Brain microvascular endothelial cell (primary cell): Measurements from ENCODE around the gene TRIM71.
"Not testable (repeated sequence)": the region's sequence is repeated elsewhere in the genome, so short reads cannot be mapped to it uniquely, and the experiment has no call there.

Source experiments
- DNase-seq: peaks from one replicate; pipeline ENCODE4 v3.0.0-alpha.2; 2020
- H3K27ac ChIP-seq: fragments of 250-450 bp; sonication (Bioruptor Pico); 2 replicates; pipeline ENCODE4 v1.5.1; 2020; ENCODE audit warnings: mild to moderate bottlenecking, moderate library complexity
- H3K27me3 ChIP-seq: fragments of 250-450 bp; sonication (Bioruptor Pico); replicated peaks from 2 replicates; pipeline ENCODE4 v1.5.1; 2020; ENCODE audit warnings: mild to moderate bottlenecking
- H3K36me3 ChIP-seq: fragments of 250-450 bp; sonication (Bioruptor Pico); replicated peaks from 2 replicates; pipeline ENCODE4 v1.5.1; 2020; ENCODE audit warnings: mild to moderate bottlenecking
- H3K4me3 ChIP-seq: 2 replicates; pipeline ENCODE4 v1.5.1; 2011; ENCODE audit warnings: low read depth, mild to moderate bottlenecking, control low read depth, low read length, moderate library complexity
- in situ Hi-C: cut with HindIII; loops from 2 replicates; pipeline ENCODE4 v1.10.0; 2017; ENCODE audit warnings: low sequenced_read_pairs, low pct_ligation_motif_present
- TF ChIP-seq, protein P1 (sequence below): IDR thresholded peaks from 2 replicates; pipeline ENCODE4 v1.5.1; 2011; ENCODE audit warnings: low read depth, mild to moderate bottlenecking, moderate library complexity, low read length, control low read depth, inconsistent platforms; ENCODE audit errors: missing control alignments

The TRIM71 gene

DNA sequence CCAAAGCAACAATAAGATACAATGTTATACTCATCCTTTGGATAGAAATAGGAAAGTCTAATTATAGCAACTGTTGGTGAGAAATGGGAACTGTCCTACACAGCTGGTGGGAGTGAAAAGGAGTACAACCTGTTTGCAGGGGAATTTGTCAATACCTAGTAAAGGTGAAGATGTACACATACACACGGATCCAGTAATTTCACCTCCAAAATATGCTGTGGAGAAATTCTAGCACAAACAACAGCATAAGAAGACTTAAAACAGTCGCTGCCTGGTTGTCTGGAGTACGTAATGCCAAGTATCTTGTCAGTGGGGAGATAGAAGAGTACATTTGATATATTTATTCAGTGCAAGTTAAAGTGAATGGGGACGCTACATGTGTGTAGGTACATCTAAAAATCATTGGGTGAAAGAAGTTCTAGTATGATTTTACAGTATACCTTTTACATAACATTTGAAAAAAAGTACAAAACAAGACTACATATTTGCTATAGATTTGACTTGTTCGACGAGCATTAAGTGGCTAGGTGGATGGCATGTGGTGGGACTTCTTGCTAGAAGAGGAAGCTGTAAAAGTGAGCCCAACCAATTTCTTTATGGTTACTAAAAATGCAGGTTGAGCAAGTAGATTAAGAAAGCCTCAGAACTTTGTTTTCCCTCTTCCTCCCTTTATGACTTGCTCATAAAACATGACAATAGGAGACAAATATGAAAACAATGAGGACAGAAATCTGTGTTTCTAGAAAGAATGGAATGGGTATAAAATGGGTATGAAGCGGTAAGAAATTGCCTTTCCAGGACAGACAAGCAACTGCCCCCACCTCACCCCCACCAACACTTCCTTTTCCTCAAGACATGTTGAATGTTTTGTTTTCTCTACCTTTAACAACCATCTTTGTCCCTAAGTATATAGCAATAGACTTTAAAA is 83.5 kb downstream of the TRIM71 start:
- TF ChIP-seq, protein P1, sequence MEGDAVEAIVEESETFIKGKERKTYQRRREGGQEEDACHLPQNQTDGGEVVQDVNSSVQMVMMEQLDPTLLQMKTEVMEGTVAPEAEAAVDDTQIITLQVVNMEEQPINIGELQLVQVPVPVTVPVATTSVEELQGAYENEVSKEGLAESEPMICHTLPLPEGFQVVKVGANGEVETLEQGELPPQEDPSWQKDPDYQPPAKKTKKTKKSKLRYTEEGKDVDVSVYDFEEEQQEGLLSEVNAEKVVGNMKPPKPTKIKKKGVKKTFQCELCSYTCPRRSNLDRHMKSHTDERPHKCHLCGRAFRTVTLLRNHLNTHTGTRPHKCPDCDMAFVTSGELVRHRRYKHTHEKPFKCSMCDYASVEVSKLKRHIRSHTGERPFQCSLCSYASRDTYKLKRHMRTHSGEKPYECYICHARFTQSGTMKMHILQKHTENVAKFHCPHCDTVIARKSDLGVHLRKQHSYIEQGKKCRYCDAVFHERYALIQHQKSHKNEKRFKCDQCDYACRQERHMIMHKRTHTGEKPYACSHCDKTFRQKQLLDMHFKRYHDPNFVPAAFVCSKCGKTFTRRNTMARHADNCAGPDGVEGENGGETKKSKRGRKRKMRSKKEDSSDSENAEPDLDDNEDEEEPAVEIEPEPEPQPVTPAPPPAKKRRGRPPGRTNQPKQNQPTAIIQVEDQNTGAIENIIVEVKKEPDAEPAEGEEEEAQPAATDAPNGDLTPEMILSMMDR: no peak
- DNase-seq: no peak

DNA sequence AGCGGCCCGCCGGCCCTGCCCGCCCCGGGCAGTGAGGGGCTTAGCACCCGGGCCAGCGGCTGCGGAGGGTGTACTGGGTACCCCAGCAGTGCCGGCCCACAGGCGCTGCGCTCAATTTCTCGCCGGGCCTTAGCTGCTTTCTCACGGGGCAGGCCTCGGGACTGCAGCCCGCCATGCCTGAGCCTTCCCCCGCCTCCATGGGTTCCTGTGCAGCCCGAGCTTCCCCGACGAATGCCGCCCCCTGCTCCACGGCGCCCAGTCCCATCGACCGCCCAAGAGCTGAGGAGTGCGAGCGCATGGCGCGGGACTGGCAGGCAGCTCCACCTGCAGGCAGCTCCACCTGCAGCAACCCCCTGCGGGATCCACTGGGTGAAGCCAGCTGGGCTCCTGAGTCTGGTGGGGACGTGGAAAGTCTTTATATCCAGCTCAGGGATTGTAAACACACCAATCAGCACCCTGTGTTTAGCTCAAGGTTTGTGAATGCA is 85.1 kb downstream of the TRIM71 start:
- DNase-seq, H3K27me3 ChIP-seq, H3K27ac ChIP-seq, in situ Hi-C loops, H3K36me3 ChIP-seq: not testable (repeated sequence)
- H3K4me3 ChIP-seq: peak overlapping the region; percentile 22
- TF ChIP-seq, protein P1: peak; percentile 36

More for the DNA sequence above, 83.5 kb downstream of the TRIM71 start:
- Histone ChIP-seq H3K27ac (no peak overlapping the region), H3K4me3 (no peak overlapping the region), H3K36me3 (no peaks in the 10 kb centered on the region), H3K27me3 (no peaks in the 10 kb centered on the region)
- in situ Hi-C loops: no loop called here

DNA sequence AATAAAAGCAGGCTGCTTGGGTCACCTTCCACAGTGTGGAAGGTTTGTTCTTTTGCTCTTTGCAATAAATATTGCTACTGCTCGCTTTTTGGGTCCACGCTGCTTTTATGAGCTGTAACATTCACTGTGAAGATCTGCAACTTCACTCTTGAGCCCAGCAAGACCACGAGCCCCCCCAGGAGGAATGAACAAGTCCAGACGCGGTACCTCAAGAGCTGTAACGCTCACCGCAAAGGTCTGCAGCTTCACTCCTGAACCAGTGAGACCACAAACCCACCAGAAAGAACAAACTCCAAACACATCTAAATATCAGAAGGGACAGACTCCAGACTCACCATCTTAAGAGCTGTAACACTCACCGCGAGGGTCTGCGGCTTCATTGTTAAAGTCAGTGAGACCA is 86.2 kb downstream of the TRIM71 start:
- Histone ChIP-seq H3K4me3 (no peak overlapping the region), H3K36me3 (no peaks in the 10 kb centered on the region), H3K27ac (no peak overlapping the region), H3K27me3 (no peaks in the 10 kb centered on the region)
- in situ Hi-C loops: no loop called here
- no peak for DNase-seq
- TF ChIP-seq, protein P1: no peak

DNA sequence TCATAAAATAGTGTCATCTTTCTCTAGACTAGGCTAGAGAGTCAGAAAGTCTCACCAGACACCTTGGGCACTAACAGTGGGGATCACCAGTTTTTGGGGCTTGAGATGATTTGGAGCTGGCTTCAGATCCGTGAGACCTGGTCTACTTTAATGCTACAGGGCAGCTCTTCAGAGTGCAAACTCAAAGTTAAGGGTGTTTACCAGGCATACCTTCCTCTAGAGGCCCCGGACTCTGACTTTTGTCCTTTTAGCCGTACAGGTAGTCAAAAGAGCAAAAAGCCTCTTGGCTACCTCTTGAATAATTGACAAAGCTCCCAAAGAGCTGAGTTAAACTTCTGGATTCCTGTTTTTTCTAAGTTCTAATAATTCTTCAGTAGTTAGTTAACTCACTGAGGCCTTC is 92.2 kb downstream of the TRIM71 start:
- no peaks in the 10 kb centered on the region for H3K27me3 ChIP-seq
- TF ChIP-seq, protein P1: no peak
- in situ Hi-C loops: no loop called here
- H3K4me3 ChIP-seq: no peak overlapping the region
- no peak for DNase-seq
- no peak overlapping the region for H3K27ac ChIP-seq
- no peaks in the 10 kb centered on the region for H3K36me3 ChIP-seq

DNA sequence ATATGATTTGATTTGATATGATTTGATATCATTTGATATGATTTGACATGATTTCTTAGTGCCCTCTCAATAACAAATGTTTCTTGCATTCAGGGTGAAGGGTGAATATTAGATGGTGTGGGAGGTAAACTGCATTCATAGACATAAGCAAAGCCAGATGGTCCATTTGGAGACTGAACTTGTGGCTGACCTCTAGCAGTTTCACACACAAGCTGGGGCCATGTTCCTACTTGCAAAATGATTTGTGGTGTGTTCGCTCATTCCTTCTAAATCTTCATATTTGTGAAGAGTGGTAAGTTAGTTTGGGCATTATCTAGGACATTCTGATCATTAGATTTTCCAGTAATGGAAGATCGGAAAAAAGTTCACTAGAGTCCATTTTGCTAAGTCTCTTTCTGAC is 93.2 kb downstream of the TRIM71 start:
- TF ChIP-seq, protein P1: no peak
- DNase-seq: no peak
- in situ Hi-C loops: no loop called here
- H3K36me3 ChIP-seq: no peaks in the 10 kb centered on the region
- no peak overlapping the region for H3K4me3 ChIP-seq
- H3K27me3 ChIP-seq: no peaks in the 10 kb centered on the region
- no peak overlapping the region for H3K27ac ChIP-seq
